ENCODE data around the gene C5AR1.

C5AR1 gene

GRCh38 chr19:47269596-47269995, 40.1 kb upstream of the C5AR1 start:
- no peak for DNase-seq (ENCODE audit: low read depth)
- H3K4me3 ChIP-seq (ENCODE audit: low read depth, low read length), result no peak overlapping the region
- in situ Hi-C loops (cut with HindIII; ENCODE audit: low sequenced_read_pairs), result no loop called here
- TF ChIP-seq CTCF (IDR thresholded peaks at IDR 0.05; ENCODE audit: low read depth, low read length, missing control alignments), result no peak

- TF ChIP-seq CTCF (IDR thresholded peaks at IDR 0.05; ENCODE audit: low read depth, low read length, missing control alignments), result no peak
- no peak overlapping the region for H3K4me3 ChIP-seq (ENCODE audit: low read depth, low read length)
- in situ Hi-C loops (cut with HindIII; ENCODE audit: low sequenced_read_pairs), result no loop called here
Measured at GRCh38 chr19:47270408-47270807, 39.3 kb upstream of the C5AR1 start.

GRCh38 chr19:47271949-47272348, 37.7 kb upstream of the C5AR1 start:
- H3K4me3 ChIP-seq (ENCODE audit: low read depth, low read length), result no peak overlapping the region
- TF ChIP-seq CTCF (IDR thresholded peaks at IDR 0.05; ENCODE audit: low read depth, low read length, missing control alignments), result no peak
- no peak for DNase-seq (ENCODE audit: low read depth)
- in situ Hi-C loops (cut with HindIII; ENCODE audit: low sequenced_read_pairs), result no loop called here

More at GRCh38 chr19:47270408-47270807, 39.3 kb upstream of the C5AR1 start:
- no peak for DNase-seq (ENCODE audit: low read depth)

- in situ Hi-C loops (cut with HindIII; ENCODE audit: low sequenced_read_pairs), result no loop called here
Measured at GRCh38 chr19:47272448-47273312, 37.0 kb upstream of the C5AR1 start.

GRCh38 chr19:47273313-47274070, 36.2 kb upstream of the C5AR1 start:
- in situ Hi-C loops (cut with HindIII; ENCODE audit: low sequenced_read_pairs), result no loop called here
- peak; percentile 49 for DNase-seq (ENCODE audit: low read depth)
- peak overlapping the region; percentile 63 for H3K4me3 ChIP-seq (ENCODE audit: low read depth, low read length)
- no peak for TF ChIP-seq CTCF (IDR thresholded peaks at IDR 0.05; ENCODE audit: low read depth, low read length, missing control alignments)

More at GRCh38 chr19:47272448-47273312, 37.0 kb upstream of the C5AR1 start:
- H3K4me3 ChIP-seq (ENCODE audit: low read depth, low read length), result peak overlapping the region; percentile 63
- TF ChIP-seq CTCF (IDR thresholded peaks at IDR 0.05; ENCODE audit: low read depth, low read length, missing control alignments), result no peak
- no peak for DNase-seq (ENCODE audit: low read depth)

- DNase-seq (ENCODE audit: low read depth), result peak; percentile 79
- peak within 1 kb of the TSS; percentile 63 for H3K4me3 ChIP-seq (ENCODE audit: low read depth, low read length)
- in situ Hi-C loops (cut with HindIII; ENCODE audit: low sequenced_read_pairs), result no loop called here
- TF ChIP-seq CTCF (IDR thresholded peaks at IDR 0.05; ENCODE audit: low read depth, low read length, missing control alignments), result no peak
Measured at GRCh38 chr19:47274071-47274890, 35.4 kb upstream of the C5AR1 start, which contains the start of gene INAFM1. Gene INAFM1 (plus strand): TSS chr19:47274885. CDS start chr19:47274920, 35 bp downstream.
